ENCODE results near the gene RNF11.

RNF11 gene

DNA sequence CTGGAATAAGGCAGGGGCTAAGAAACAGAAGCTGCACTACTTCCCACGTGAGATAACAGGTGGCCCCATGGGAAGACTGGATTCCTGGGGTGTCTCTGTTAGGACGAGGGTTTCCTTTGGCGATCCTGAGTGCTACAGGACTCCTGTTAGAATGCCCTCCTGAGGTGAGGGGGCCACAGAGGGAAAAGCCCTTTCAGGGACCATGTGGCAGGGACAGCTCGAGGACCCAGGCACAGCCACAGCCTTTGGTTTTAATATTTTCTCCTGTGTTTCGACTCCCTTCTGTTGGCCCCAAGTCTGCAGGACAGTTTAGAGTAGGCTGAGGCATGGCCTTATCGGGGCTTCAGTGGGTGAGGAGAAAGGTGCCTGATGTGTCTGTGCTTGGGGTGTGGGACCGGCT, 81.7 kb downstream of the RNF11 start:
- DNase-seq: no peak

- DNase-seq: no peak
Observed at GRCh38 chr1:51320967-51321923, 85.2 kb downstream of the RNF11 start.

- DNase-seq: no peak
Observed at GRCh38 chr1:51321924-51322280, 85.8 kb downstream of the RNF11 start.

DNA sequence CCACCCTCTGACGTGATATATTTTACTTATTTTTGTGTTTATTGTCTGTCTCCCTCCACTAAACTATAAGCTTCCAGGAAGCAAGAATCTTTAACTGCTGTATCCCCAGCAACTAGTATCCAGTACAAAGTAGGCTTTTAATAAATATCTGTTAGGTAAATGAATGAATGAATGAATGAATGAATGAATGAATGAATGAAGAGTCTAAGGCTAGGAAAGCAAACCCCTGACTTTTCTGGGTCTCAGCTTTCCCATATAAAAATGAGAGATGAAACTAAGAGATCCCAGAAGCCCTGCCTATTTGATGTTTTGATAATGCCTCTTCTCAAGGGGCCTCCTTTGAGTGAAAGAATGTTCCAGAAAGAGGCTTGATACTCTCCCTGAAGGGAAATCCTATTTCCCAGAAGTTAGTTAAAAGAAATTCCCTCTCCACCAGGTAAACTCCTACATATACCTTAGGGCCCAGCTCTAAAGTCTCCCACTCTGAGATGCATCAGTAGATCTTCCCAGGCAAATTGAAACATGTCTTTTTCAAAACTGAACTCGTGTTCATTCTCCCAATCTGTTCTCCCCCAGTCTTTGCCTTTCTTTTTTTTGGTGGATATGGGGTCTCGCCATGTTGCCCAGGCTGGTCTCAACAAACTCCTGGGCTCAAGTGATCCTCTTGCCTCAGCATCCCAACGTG, 86.5 kb downstream of the RNF11 start:
- DNase-seq: no peak

All from right forelimb (tissue), 1 donor.